ENCODE data around the gene COBL. TPM values are rescaled to one million over a fixed set of nuclear protein-coding genes. Genes with fewer than 3 reads are reported as not detected.

Gene COBL
- total and polyA plus RNA-seq, 10 of the 15 experiments (the other 5 are each of a cell fraction or from before 2014, with no cell fraction given): 0.21 TPM; not detected in 9

GRCh38 chr7:51031216-51031615 lies 285.4 kb downstream of the COBL start (continued):
- TF ChIP-seq ETV6 (conservative IDR thresholded peaks at IDR 0.05 in 1 of 2, IDR thresholded peaks at IDR 0.05 in 1 of 2; ENCODE audit: borderline replicate concordance in 1 of 2, low read depth in 1 of 2) (no peak), PBX3 (IDR thresholded peaks at IDR 0.05; ENCODE audit: insufficient replicate concordance, low read depth, low read length) (no peak), SPI1 (IDR thresholded peaks at IDR 0.05; ENCODE audit: borderline replicate concordance, insufficient read depth, low read depth, low read length) (no peak), BCL3 (IDR thresholded peaks at IDR 0.05; ENCODE audit: borderline replicate concordance, insufficient read depth, low read depth, low read length, poor library complexity, severe bottlenecking) (no peak), ZNF622 (IDR thresholded peaks at IDR 0.05) (no peak)

GRCh38 chr7:51029701-51030191 lies 286.9 kb downstream of the COBL start:
- H3K36me3 ChIP-seq (ENCODE audit: control insufficient read depth in 2 of 2, insufficient read depth in 2 of 2, low read length in 1 of 2): no peaks in the 10 kb centered on the region
- H3K4me3 ChIP-seq: no peak overlapping the region
- BruUV-seq (replicated peaks): no TSS peak
- H3K27ac ChIP-seq (ENCODE audit: control insufficient read depth, insufficient read depth): no peak overlapping the region
- H3K9ac ChIP-seq (ENCODE audit: control insufficient read depth, insufficient read depth, low read length): no peak overlapping the region
- H4K20me1 ChIP-seq (ENCODE audit: control insufficient read depth, insufficient read depth): no peaks in the 10 kb centered on the region
- ChIA-PET CTCF (no interaction called here), POLR2A (no interaction called here), SMC1A (ENCODE audit: uncharacterized antibody, unreplicated experiment) (no interaction called here), RAD21 (ENCODE audit: unreplicated experiment) (no interaction called here)
- no peak overlapping the region for H2AFZ ChIP-seq (ENCODE audit: control insufficient read depth, low read depth, low read length)
- no peaks in the 10 kb centered on the region for H3K9me3 ChIP-seq (replicated peaks; ENCODE audit: control insufficient read depth, insufficient read depth, low read length)
- DNase-seq (ENCODE audit: low read depth, low spot score) (no peak), FAIRE-seq (no peak), ATAC-seq (no peak)
- TF ChIP-seq EGR1 (IDR thresholded peaks at IDR 0.05; ENCODE audit: borderline replicate concordance in 1 of 2, low read depth in 2 of 2, low read length in 2 of 2) (no peak), MLLT1 (IDR thresholded peaks at IDR 0.05) (no peak), E2F8 (IDR thresholded peaks at IDR 0.05; ENCODE audit: low read depth, partially characterized antibody) (no peak), RELB (IDR thresholded peaks at IDR 0.05; ENCODE audit: low read depth) (no peak)
- no peak overlapping the region for H3K4me2 ChIP-seq (ENCODE audit: control insufficient read depth, insufficient read depth)
- in situ Hi-C loops (cut with MboI): no loop called here
- H3K79me2 ChIP-seq (ENCODE audit: control insufficient read depth, insufficient read depth, low read length): no peaks in the 10 kb centered on the region
- 0 out of 4 replicates have a peak, but pooled peaks cover 0 to 1% of the 10 kb centered on the region in 2 experiments for H3K27me3 ChIP-seq (replicated peaks in 1 of 2; ENCODE audit: control insufficient read depth in 2 of 2, insufficient read depth in 2 of 2, low read length in 1 of 2)
- no peaks in the 10 kb centered on the region for H3K4me1 ChIP-seq (ENCODE audit: control insufficient read depth, insufficient read depth, low read length)
- intact Hi-C loops (cut with micrococcal nuclease; ENCODE audit: unreplicated experiment): no loop called here
- WGBS (ENCODE audit: insufficient coverage, insufficient replicate concordance, low lambda C conversion rate, missing lambda C conversion rate): 8% methylated on average over 4 of the region's 4 CpGs

All from GM12878 (cell line).